Measurements from ENCODE around the gene TNFAIP2.

The TNFAIP2 gene, protein sequence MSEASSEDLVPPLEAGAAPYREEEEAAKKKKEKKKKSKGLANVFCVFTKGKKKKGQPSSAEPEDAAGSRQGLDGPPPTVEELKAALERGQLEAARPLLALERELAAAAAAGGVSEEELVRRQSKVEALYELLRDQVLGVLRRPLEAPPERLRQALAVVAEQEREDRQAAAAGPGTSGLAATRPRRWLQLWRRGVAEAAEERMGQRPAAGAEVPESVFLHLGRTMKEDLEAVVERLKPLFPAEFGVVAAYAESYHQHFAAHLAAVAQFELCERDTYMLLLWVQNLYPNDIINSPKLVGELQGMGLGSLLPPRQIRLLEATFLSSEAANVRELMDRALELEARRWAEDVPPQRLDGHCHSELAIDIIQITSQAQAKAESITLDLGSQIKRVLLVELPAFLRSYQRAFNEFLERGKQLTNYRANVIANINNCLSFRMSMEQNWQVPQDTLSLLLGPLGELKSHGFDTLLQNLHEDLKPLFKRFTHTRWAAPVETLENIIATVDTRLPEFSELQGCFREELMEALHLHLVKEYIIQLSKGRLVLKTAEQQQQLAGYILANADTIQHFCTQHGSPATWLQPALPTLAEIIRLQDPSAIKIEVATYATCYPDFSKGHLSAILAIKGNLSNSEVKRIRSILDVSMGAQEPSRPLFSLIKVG

DNA sequence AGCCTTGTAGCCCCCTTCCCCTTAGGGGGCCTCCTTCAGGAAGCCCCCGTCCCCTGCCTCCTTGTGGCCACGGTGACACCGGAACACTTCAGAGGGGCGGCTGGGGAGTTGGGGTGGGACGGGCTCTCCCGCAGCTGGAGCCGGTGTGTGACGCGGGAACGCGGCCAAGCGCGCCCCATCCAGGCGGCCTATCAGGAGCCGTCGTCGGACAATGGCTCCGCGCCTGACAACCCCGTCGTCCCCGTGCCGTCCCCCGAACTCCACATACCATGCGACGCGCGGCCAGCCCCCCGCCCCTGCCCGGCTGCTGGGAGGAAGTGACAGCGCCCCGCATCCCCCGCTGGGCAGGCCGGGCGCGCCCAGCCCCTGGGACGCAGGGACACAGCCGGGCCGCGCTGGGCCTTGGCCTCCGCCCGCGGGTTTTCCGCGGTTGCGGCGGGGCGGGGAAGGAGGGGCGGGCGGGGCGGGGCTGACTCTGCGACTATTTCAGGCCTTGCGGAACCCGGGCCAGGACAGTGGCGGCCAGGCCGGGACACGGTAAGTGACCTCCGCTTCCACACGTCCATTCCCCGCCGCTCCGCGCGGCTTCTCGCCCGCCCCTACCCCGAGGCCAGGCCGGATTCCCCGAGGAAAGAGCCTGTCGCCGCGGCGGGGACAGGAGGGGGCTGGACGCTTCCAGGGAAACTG is at the start of gene TNFAIP2:
Gene TNFAIP2 (plus strand): TSS at position 515 of the 687 bp plus-strand sequence. CDS start 2,997 bp downstream, outside the sequence.
- no peak for DNase-seq (ENCODE audit: low spot score)

DNA sequence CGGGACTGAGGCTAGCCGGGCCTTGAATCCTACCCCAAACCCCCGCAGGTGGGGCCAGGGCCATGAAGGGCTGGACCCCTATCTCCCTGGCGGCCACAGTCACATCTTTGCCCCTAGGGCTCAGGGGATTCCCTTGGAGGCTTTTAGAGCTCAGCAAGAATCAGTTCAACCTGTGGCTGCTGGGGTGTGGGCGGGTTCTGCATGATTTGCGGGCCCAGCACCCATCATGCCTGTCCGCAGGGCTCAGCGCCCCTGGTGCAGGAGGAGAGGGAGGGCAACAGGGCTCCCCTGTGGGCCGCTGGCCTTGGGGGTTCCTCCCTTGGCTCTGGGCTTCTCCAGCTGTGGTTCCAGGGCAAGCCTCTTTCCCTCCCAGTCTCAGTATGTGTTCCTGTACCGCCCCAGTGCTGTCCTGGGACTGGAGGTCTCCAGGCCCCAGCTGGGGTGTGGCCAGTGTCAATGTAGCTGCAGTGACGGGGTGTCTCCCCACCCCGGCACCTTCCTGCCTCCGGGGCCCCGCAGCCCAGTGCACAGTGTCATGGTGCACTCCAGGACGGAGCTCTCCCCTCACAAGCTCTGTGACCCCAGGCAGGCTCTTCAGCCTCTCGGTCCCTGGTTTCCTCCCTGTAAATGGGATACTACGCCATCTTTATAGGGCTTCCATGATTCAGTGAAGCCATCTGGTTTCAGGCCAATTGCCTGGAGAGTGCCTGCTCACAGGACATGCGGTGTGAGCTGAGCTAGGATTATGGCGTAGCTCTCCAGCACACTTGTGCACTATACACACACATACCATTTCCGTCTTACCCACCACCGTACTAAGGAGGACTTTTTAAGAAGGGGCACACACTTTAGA is 49.2 kb upstream of the TNFAIP2 start:
- DNase-seq (ENCODE audit: low spot score): no peak

DNA sequence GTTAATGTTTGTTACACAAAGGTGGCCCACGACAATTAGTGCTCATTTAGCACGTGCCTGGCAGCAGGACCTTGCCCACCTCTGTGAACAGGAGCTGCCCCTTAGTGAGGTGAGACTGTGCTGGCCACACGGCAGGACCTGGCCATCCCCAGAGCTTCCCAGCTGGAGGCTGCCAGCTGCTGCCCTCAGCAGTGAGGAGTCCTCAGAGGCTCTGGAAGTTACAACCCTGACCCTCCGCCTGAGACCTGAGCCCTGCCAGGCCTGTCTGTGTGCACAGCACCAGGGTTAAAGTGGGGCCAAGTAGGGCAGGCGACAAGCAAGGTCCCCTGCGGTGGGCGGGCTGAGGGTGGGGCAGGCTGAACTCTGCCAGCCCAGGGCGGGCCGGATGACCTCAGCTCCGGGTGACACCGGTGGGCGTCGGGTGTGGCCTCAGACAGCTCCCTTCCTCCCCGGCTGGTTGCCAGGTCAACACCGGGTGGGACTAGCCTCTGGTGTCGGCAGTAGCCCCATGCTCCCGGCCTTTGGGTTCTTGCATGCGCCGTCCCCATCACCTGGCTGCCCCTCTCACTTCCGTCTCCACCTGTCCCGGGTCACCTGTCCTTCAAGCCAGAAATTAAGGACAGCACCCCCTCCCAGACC is 48.4 kb upstream of the TNFAIP2 start:
- no peak for DNase-seq (ENCODE audit: low spot score)

DNA sequence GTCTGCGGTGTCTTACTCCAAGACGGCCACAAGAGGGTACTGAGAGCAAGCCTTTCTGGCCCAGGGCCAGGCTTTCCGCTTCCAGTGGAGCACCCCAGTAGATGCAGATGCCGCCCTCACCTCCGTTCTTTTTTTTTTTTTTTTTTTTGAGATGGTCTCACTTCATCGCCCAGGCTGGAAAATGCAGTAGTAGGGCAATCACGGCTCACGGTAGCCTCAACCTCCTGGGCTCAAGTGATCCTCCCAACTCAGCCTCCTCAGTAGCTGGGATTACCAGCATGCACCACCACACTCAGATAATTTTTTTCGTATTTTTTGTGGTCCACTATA is 44.9 kb upstream of the TNFAIP2 start:
- DNase-seq (ENCODE audit: low spot score): peak; percentile 79

DNA sequence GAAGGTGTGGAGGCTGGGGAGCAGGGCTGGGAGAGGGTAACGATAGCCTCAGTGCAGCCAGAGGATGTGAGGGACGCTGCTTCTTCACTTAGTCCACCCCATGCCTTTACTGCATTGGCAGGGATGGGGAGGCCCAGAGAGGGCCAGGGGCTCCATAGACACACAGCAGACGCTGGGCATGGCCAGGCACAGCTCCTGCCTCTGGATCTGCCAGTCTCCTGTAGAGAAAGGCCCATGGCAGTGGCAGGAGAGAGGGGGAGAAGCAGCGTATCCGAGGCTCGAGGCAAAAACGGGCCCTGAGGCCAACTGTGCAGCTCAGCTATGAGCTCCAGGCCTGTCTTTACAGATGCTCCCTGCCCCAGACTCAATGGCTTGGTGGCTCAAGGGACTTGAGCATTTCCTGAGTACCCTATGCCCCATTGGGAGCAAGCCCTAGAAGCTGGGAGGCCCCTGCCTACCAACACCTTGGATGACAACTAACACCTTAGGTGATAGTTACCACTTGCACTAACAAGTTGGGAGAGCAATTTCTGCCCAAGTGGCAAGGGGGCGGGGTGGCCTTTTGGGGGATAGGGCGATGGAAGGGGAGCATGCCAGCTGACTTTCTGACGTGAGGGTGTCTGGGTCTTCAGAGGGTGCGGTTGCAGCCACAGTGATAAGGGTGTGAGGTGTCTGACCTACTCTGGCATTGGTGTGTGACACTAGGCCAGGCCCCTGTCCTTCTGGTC is 44.2 kb upstream of the TNFAIP2 start:
- DNase-seq (ENCODE audit: low spot score): no peak

DNA sequence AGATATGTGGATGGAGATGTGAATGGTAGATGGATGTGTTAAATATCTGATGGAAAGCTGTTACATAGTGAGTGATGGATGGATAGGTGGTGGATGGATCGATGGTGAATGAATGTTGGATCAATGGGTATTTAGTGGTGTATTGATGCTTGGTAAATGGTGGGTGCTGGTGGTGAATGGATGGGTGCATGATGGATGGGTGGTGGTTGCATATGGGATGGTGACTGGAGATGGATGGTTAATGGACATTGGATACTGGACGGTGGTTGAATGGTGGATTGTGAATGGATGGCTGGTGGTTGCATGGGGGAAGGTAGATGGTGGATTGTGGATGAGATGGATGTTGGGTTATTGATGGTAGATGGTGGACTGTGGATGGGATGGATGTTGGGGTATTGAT is 41.3 kb upstream of the TNFAIP2 start:
- DNase-seq (ENCODE audit: low spot score): no peak

DNA sequence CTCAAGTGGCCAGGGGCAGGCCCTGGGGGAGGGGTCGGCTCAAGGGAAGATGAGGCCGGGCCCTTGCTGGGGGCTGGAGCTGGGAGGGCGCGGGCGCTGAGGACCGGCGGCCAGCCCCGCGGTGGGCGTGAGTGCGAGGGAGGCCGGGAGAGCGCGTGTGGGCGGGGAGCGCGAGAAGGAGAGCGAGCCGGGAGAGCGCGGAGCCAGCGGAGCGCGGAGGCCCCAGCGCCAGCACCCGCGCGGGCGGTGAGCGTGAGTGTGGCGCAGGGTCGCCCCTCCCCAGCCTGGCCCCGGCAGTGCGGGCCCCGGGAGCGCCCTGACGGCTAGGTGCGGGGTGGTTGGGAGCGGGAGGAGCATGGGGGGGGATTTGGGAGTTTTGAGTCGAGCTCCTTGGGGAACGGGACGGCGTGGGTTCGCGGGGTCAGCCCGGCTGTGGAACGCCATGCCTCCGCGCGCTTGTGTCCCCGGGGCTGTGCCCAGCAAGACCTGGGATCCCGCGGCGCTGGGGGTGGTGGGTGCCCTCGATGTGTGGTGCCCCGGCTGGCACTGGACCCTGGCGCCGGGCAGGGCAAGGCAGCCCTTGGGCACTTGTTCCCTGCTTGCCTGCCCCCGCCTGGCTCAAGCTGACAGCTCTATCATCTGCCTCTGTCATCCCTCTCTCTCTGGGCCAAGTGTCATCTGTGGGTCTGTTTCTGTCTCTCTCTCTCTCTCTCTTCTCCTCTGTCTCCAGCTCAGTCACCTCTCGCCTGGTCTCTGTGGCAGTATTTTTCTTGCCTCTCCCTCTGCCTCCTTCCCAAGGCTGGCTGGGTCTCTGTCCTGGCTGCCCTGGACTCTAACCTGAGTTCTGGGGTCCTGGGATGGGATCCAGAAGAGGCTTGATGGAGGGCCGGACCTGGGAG is 39.0 kb upstream of the TNFAIP2 start, which contains the start of gene LBHD2:
Gene LBHD2 (plus strand): TSS at position 190 of the 899 bp plus-strand sequence. CDS start 1,803 bp downstream, outside the sequence.
- DNase-seq (ENCODE audit: low spot score): no peak

DNA sequence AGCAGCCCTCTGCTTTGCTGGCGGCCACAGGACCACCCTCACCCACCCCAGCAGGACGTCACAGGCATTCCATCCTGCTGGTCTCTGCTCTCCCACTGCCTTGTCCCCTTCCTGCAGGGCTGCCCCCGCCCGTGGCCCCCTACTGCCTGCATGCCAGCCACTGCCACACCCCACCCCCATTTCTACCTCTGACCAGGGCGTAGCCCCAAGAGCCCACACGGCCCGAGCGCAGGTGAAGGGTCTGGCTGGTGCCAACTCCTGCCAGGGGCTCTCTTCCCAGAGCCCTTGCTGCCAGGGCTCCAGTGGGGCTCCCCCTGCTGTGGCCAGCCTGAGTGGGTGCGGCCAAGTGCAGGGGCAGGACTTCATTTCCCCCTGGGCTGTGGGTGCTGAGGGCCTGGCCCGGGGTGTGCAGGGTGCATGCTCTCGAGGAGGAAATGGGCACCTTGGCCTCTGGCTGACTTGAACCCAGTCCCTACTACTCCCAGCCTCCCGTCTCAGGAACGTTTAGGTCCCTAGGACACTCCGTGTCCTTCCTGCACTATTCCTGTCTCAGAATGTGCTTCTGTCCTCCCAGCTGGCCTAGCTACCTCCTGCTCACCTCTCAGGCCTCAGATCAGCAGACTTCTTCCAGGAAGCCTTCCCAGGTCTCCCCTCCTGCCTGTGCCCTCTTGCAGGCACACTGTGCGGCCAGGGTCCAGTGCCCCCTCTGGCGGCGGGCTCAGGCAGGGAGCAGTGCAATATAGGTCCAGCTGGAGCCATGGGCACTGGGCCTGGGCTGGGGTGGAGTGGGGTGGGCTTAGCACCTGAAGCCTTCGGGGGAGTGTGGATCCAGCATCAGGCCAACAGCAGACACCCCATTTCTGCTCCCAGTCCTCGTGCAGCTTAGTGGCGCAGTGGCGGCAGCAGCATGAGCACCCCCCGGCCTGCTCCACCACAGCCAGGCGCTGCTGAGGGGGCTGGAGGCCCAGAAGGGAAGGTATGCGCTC is 37.9 kb upstream of the TNFAIP2 start:
- DNase-seq (ENCODE audit: low spot score): no peak

DNA sequence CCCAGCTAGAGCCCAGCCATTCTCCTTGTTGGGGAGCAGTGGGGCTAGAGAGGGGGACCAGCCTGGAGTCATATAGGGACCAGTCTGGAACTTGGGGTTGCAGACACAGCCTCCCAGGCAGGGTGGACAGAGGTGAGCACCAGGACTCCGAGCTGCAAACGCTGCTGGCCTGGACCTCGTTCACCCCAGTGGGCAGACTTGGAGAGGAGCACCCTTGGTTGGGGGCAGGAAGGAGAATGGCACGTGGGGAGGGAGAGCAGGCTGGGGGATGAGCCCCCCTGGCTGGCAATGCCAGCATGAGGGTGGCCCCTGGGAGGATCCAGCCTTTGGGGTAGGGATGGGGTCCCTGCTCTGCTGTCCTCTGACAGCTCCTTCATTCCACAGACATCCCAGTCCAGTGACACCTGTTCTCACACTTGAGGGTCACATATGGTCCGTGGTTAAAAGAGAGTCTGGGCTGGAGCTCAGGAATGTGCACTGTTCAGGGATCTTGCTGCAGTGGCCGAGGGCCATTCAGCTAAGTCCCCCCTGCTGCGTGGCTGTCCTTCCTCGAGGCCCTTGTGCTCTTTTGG is 36.4 kb upstream of the TNFAIP2 start:
- DNase-seq (ENCODE audit: low spot score): no peak

DNA sequence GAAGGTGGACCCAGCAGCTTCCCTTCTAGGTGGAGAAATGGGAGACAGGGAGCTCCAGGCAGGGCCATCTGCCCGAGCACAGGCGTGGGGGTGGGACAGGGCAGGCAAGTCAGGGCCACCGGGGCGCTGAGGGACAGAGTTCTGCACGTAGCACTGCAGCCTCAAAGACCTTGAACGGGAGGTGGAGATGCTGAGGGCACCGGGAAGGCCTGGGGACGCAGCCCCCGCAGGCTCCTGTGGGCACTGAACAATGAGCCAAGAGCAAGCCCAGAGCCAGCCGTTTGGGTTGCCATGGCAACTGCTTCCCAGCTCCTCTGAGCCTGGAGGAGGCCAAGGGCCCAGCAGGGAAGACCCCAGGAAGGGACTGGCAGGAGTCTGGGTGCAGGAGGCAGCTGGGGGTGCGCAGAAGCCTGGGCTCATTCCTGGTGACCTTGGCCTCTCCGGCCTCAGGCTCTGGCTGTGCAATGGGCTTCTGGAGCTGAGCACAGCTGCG is 35.9 kb upstream of the TNFAIP2 start:
- DNase-seq (ENCODE audit: low spot score): no peak

DNA sequence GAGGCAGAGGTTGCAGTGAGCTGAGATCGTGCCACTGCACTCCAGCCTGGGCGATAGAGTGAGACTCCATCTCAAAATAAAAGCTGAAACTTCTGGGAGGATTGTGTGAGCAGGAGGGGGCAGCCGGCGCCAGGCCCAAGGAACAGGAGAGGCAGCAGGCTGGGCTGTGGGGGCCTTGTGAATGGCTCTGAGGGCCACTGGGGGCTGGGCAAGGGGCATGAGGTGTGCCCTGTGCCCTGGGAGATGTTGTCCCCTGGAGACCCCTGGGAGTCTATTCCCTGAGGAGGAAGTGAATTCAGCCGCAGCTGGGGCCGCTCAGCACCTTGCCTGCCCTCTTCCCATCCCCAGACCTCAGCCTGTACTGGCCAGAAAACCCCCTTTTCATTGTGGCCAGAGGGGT is 34.3 kb upstream of the TNFAIP2 start:
- DNase-seq (ENCODE audit: low spot score): no peak

DNA sequence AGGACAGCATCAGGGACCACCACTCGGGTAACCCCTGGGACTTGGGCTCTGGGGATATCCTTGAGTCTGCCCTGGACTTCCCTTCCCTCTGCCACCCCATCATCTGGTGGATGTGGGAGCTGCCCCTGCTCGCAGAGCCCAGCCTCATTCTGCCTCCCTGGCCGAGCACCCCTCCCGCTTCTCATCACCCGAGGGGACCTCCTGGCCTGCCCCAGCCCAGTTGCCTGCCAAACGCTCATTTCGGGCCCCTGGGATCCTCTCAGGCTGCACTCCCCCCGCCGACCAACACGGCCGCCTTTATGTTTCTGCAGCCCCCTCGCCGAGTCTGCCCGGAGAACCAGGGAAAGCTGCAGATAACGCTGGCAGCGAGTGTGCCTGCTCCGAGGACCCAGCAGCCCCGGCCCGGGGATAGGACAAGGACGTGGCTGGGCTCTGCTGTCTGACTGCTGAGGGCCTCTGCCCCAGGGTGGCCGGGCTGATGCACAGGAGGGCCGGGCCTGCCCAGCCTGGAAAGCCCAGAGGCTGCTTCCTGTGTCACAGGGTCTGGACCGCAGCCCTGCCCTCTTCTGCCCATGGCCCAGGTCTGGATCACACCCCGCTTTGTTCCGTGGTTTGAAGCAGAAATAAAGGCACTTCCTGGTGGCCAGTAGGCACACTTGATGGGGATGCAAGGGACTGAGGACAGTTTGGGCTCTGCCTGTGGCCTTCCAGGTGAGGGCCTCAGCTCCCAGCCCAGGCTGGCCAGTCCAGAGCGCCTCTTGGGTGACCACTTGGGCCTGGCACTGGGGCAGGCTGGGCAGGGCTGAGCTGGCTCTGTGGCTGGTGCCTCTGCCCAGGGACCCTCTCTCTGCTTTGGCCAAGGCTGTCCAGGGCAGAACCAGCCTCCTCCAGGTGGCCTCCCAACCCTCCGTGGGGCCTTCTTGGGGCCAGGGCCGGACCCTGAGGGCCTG is 33.6 kb upstream of the TNFAIP2 start:
- no peak for DNase-seq (ENCODE audit: low spot score)

DNA sequence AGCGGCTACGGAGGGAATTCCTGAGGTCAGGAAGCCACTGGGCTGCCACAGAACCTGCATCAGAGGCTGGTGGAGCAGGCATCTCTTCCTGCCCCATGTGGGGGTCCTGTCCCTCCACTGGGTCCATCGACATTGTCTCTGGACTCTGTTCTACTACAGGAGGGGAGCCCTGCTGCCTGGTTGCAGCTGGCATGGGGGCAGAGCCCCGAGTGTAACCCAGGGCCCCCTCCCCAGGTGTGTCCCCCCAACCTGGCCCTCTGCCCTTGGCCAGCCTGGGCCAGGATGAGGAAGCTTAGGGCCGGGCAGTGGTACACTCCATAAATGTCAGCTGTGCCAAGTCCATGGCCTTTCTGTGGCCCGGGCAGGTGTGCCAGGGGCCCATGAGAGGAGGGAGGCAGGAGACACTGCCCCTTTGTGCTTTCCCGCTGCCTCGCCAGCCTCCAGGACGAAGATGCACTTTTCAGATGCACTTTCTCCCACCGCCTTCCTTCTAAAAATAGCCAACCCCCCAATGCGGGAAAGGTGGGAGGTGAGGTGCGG is 32.7 kb upstream of the TNFAIP2 start:
- DNase-seq (ENCODE audit: low spot score): no peak

DNA sequence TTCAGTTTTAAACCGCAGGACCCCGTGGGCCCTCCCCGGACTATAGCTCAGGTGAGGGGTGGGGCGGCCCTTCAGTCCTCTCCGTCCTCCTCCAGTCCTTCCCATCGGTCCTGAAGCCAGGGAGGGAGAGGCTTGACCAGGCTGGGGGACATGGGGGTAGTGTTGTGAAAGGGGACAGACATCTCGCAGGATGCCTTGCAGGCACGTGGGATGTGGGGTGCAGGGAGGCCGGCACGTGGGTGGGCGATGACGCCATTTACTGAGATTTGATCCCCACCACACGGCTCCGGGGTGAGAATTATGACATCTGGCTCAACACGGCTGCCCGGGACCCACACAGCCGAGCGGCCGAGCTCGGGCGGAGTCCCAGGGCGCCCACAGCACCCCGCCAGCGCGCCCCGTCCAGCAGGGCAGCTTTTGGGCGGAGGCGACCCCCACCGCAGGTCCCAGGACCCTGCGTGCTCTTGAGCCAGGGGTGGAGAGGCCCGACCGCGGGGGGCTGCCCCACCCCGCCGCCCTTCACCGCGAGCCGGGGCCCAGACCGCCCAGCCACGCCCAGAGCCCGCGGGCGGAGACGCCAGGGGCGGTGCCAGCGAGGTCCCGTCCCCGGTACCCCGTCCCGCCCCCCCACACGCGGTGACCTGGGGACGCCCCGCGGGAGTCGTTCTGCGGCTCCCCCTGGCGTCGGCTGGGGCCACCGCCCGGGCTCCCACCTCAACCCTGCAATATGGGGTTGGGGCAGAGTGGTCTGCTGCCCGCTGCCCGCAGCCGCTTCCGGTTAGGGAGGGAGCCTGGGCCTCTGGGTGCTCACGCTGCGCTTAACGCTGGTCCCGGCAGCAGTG is 32.0 kb upstream of the TNFAIP2 start:
- DNase-seq (ENCODE audit: low spot score): peak; percentile 63

DNA sequence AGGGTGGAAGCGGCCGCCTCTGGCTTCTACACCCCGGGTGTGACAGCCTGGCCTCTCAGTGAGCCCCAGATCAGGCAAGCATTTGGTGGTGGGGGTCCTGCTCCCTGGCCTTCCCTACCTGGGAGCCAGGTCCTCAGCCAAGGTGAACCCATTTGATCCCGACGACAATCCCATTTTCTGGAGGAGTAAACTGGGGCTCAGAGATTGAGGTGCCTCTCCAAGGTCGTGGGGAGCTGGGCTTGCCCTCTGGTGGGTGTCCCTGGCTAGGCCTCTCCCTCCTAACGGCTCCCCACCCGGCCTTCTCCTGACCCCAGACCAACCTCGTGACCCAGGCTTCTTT is 31.4 kb upstream of the TNFAIP2 start:
- DNase-seq (ENCODE audit: low spot score): no peak

Measured in activated CD4-positive, alpha-beta T cell treated with anti-CD3 and anti-CD28 coated beads, Interleukin-2, Interleukin-4, amounts not matched to agents 100 ng/mL and 50 ng/mL, durations not matched to agents 16 hours and 8 hours (primary cell).